GM13977 (cell line): ENCODE measurements around the gene RPS19BP1.

Experiments used
- DNase-seq: peaks from one replicate; pipeline ENCODE4 v3.0.0; 2012; ENCODE audit warnings: low spot score
- in situ Hi-C: fragments of 300-500 bp; cut with MboI; formaldehyde crosslinking; loops from one replicate; pipeline ENCODE4 v1.12.0; 2022; ENCODE audit warnings: low sequenced_read_pairs, low pct_unique_long_range_greater_than_20kb, mixed read lengths, inconsistent platforms; ENCODE audit not compliant: unreplicated experiment
- TF ChIP-seq, protein P1 (sequence below): IDR thresholded peaks from 2 replicates; pipeline ENCODE4 v1.5.1; 2012; ENCODE audit warnings: mild to moderate bottlenecking, control low read depth; ENCODE audit not compliant: insufficient read depth; ENCODE audit errors: extremely low read depth, missing control alignments

The RPS19BP1 gene

GRCh38 chr22:39488563-39489083 is 43.9 kb downstream of the RPS19BP1 start:
- DNase-seq: no peak
- in situ Hi-C loops: no loop called here
- TF ChIP-seq, protein P1, sequence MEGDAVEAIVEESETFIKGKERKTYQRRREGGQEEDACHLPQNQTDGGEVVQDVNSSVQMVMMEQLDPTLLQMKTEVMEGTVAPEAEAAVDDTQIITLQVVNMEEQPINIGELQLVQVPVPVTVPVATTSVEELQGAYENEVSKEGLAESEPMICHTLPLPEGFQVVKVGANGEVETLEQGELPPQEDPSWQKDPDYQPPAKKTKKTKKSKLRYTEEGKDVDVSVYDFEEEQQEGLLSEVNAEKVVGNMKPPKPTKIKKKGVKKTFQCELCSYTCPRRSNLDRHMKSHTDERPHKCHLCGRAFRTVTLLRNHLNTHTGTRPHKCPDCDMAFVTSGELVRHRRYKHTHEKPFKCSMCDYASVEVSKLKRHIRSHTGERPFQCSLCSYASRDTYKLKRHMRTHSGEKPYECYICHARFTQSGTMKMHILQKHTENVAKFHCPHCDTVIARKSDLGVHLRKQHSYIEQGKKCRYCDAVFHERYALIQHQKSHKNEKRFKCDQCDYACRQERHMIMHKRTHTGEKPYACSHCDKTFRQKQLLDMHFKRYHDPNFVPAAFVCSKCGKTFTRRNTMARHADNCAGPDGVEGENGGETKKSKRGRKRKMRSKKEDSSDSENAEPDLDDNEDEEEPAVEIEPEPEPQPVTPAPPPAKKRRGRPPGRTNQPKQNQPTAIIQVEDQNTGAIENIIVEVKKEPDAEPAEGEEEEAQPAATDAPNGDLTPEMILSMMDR: no peak

- DNase-seq: no peak
- in situ Hi-C loops: no loop called here
- TF ChIP-seq, protein P1: no peak
Observed at GRCh38 chr22:39487826-39488520, 44.6 kb downstream of the RPS19BP1 start.

DNA sequence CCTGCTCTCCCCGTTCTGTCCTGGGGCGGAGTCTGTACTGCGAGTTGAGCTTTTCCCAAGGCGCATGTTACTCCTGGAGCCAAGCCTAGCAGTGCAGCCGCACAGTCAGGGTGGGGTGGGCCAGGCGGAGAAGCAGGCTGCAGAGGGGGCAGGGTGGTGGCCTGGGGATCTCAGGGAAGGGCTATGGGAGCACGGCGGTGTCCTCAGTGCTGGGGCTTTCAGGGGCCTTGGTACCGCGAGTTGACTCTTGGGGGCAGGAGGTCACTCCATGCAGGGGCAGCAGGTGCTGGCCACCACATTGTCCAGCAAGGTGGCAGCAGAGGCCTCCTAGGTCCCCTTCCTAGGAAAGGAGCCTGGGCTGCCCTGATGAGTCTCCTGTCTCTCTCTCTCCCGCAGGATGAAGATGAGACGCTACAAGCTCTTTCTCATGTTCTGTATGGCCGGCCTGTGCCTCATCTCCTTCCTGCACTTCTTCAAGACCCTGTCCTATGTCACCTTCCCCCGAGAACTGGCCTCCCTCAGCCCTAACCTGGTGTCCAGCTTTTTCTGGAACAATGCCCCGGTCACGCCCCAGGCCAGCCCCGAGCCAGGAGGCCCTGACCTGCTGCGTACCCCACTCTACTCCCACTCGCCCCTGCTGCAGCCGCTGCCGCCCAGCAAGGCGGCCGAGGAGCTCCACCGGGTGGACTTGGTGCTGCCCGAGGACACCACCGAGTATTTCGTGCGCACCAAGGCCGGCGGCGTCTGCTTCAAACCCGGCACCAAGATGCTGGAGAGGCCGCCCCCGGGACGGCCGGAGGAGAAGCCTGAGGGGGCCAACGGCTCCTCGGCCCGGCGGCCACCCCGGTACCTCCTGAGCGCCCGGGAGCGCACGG is 45.4 kb downstream of the RPS19BP1 start:
- TF ChIP-seq, protein P1: no peak
- DNase-seq: no peak
- in situ Hi-C loops: no loop called here

GRCh38 chr22:39482768-39483167 is 49.8 kb downstream of the RPS19BP1 start:
- TF ChIP-seq, protein P1: no peak
- in situ Hi-C loops: no loop called here
- DNase-seq: no peak

DNA sequence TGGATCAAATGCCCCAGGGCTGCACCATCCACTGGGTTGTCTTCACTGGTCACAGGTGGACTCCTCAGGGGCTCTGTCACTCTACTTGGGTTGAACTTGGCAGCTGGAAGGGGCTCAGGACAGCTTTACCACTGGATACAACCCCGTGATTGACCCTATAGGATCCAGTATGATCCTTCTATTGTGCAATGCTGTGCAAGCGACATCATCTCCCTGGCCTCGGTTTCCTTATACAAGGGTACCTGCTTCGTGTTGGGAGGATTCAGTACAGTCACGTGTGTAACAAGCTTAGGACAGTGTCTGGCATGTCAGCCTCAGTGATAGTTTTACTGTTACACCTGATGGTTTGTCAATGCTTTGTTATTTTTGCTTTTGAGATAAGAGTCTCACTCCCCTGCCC is 51.0 kb downstream of the RPS19BP1 start:
- TF ChIP-seq, protein P1: no peak
- DNase-seq: no peak
- in situ Hi-C loops: no loop called here

- in situ Hi-C loops: no loop called here
- no peak for DNase-seq
- TF ChIP-seq, protein P1: no peak
Observed at GRCh38 chr22:39481054-39481453, 51.5 kb downstream of the RPS19BP1 start.
